Psoas muscle (tissue), 8 donors: Measurements from ENCODE around the gene CSF3R. TPM values are rescaled to one million over a fixed set of nuclear protein-coding genes. Genes with fewer than 3 reads are reported as not detected.

Source experiments
- ATAC-seq, 4 donors: fragments of 200-7000 bp; cut with Tn5 transposase; one replicate each; pipeline ENCODE4 v1.9.1; 2020; ENCODE audit warnings: moderate library complexity in 3 of 4, mild to moderate bottlenecking in 2 of 4
- DNase-seq, 2 donors: peaks; one replicate each; pipeline ENCODE4 v3.0.0-alpha.2; 2020
- H3K27ac ChIP-seq: fragments of 200-600 bp; one replicate; pipeline ENCODE4 v1.8.0; 2022
- H3K27me3 ChIP-seq, 3 donors: fragments of 200-600 bp in 1 of 3; one replicate each; pipeline versions ENCODE4 v1.6.1 to v1.8.0; 2013 to 2022; ENCODE audit warnings: low read length in 2 of 3, mild to moderate bottlenecking in 2 of 3, moderate library complexity in 1 of 3; ENCODE audit not compliant: insufficient read depth in 3 of 3
- H3K36me3 ChIP-seq, 2 donors: fragments of 200-600 bp in 1 of 2; one replicate each; pipeline versions ENCODE4 v1.6.1 to v1.8.0; 2013 to 2022; ENCODE audit warnings: low read depth in 1 of 2, mild to moderate bottlenecking in 1 of 2, moderate library complexity in 1 of 2; ENCODE audit not compliant: insufficient read depth in 1 of 2
- H3K4me1 ChIP-seq: fragments of 200-600 bp; one replicate; pipeline ENCODE4 v1.8.0; 2022
- H3K4me3 ChIP-seq: fragments of 200-600 bp; one replicate; pipeline ENCODE4 v1.8.0; 2022; ENCODE audit warnings: mild to moderate bottlenecking
- H3K9me3 ChIP-seq: fragments of 200-600 bp; one replicate; pipeline ENCODE4 v1.8.0; 2022
- WGBS, 3 donors: extraction: QIAGEN DNeasy Blood & Tissue Kit; methylation state at CpG; one replicate each; pipeline versions ENCODE4 v1.1.6 to v1.1.7; 2013; 5-methylcytosine and 5-hydroxymethylcytosine counted together
- intact Hi-C, 2 donors: fragments of 100-400 bp; cut with DNase I; formaldehyde crosslinking; loops; one replicate each; pipeline versions ENCODE4 v1.11.0 to v1.14.2; 2022
- polyA plus RNA-seq, 3 donors: library from polyadenylated mRNA; stranded (reverse); fragments of 200-250 nt; gene quantifications; one replicate each; pipeline ENCODE4 v1.2.3, GENCODE V29; 2013
- total RNA-seq, 4 donors: library from RNA; stranded (reverse); fragmentation: NEBNext Ultra II Directional in 2 of 4; extraction: Animal tissue kit (Norgen Biotek cat#: 25700) in 2 of 4; gene quantifications; one replicate each; pipeline versions ENCODE4 v1.2.1 to v1.2.4, GENCODE V29; 2021 to 2023
- TF ChIP-seq, protein P1 (sequence below): fragments of 200-600 bp; IDR thresholded peaks from one replicate; pipeline ENCODE4 v1.8.0; 2022; ENCODE audit warnings: antibody characterized with exemption
- donor health status: healthy with polysubstance abuse.
- donor health status: DM: no; HTN: no; CAD: no; lungs with moderate emphysema.
- donor health status: Bipolar disorder and iron deficiency.
- donor health status: healthy.
- donor health status: DM: yes; HTN: yes; CAD: no.
- donor health status: DM: no; HTN: no; CAD: no.
- donor health status: DM: no; HTN: no; CAD: no.
- donor health status: DM: yes; HTN: yes; CAD: no.

Gene CSF3R
- total and polyA plus RNA-seq, 7 donors = 0.52 to 6.5 (median 1.9) TPM

DNA sequence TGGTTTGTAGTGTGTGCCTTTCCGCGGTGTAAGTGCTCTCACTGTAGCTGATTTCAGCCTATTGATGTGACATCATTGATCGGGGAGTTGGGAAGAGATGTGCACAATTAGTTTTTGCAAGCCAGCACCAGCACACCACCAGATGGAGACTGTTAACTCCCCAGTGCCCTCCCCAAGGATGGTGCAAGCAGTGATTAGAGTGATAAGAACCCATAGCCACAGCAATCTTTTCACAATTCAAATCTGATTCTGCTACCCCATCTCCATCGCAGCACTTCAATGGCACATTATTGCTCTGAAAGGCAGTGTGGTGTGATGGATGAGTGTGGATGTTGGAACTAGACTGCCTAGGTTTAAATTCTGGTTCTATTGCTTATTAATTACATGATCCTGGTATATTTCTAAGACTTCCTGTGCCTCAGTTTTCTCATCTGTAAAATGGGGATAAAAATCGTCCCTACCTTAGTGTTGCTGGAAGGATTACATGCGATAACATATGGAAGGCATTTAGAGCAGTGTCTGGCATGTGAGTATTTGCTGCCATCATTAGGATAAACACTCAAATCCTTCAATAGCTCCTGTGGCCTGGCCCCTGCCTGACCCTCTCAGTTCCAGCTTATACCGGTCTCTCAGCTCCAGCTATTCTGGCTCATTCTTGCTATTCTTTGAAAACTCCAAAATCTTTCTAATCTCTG lies 6.7 kb downstream of the CSF3R start:
- ATAC-seq = no peak
- Histone ChIP-seq H3K36me3 (no peaks in the 10 kb centered on the region), H3K27ac (no peak overlapping the region), H3K4me1 (no peaks in the 10 kb centered on the region), H3K4me3 (no peak overlapping the region), H3K27me3 (peaks cover 0 to 1% (median 0%) of the 10 kb centered on the region in 3 donors), H3K9me3 (no peaks in the 10 kb centered on the region)
- TF ChIP-seq, protein P1, sequence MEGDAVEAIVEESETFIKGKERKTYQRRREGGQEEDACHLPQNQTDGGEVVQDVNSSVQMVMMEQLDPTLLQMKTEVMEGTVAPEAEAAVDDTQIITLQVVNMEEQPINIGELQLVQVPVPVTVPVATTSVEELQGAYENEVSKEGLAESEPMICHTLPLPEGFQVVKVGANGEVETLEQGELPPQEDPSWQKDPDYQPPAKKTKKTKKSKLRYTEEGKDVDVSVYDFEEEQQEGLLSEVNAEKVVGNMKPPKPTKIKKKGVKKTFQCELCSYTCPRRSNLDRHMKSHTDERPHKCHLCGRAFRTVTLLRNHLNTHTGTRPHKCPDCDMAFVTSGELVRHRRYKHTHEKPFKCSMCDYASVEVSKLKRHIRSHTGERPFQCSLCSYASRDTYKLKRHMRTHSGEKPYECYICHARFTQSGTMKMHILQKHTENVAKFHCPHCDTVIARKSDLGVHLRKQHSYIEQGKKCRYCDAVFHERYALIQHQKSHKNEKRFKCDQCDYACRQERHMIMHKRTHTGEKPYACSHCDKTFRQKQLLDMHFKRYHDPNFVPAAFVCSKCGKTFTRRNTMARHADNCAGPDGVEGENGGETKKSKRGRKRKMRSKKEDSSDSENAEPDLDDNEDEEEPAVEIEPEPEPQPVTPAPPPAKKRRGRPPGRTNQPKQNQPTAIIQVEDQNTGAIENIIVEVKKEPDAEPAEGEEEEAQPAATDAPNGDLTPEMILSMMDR = no peak
- 77 to 88% (median 84%) methylated on average over 7 of the region's 7 CpGs for WGBS, 3 donors
- intact Hi-C loops = no loop called here
- no peak for DNase-seq

DNA sequence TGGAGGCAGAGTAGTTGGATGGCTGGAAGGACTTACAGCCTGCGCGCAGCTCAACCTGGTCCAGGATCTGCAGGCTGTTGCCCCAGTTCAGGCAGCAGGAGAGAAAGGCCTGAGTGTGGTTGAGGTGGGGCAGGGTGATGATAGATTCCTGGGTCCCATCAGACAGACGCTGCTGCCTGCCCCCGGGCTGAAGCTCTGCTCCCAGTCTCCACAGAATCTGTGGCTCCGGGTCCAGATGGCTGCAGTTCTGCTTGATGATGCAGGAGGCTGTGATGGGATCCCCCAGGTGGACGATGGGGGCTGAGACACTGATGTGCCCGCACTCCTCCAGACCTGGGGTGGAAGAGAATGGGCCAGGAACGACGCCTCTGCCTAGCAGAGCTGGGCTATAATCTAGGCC lies 7.4 kb downstream of the CSF3R start:
- TF ChIP-seq, protein P1 = no peak
- no peaks in the 10 kb centered on the region for H3K4me1 ChIP-seq
- DNase-seq = no peak
- no peaks in the 10 kb centered on the region for H3K9me3 ChIP-seq
- H3K4me3 ChIP-seq = no peak overlapping the region
- intact Hi-C loops = no loop called here
- no peak for ATAC-seq
- no peak overlapping the region for H3K27ac ChIP-seq
- 68 to 71% (median 69%) methylated on average over 9 of the region's 9 CpGs for WGBS, 3 donors
- peaks cover 0 to 1% (median 0%) of the 10 kb centered on the region in 3 donors for H3K27me3 ChIP-seq
- no peaks in the 10 kb centered on the region for H3K36me3 ChIP-seq

DNA sequence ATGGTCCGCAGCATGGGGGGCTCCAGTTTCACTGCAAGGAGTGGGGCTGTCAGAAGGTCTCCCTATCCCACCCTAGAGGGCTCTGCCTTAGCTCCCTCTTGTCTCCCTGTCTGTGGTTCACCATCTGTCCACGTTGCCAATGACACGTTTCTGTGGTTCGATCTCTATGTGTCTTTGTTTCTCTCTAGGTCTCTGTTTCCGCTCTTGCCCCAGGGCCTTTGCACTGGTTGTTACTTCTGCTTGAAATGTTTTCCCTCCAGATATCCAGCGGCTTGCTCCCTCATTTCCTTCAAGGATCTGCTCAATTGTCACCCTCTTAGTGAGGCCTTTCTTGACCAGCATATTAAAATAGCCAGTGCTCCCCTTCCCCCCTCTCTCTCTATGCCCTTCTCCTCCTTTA lies 10.1 kb downstream of the CSF3R start:
- H3K9me3 ChIP-seq = no peaks in the 10 kb centered on the region
- 68 to 73% (median 71%) methylated on average over 6 of the region's 6 CpGs for WGBS, 3 donors
- TF ChIP-seq, protein P1 = no peak
- intact Hi-C loops = no loop called here
- ATAC-seq (peak in 1 of 4 donors; percentile 19), DNase-seq (no peak)
- no peak overlapping the region for H3K27ac ChIP-seq
- H3K4me3 ChIP-seq = no peak overlapping the region
- H3K27me3 ChIP-seq = no peaks in the 10 kb centered on the region
- no peaks in the 10 kb centered on the region for H3K36me3 ChIP-seq
- no peaks in the 10 kb centered on the region for H3K4me1 ChIP-seq

DNA sequence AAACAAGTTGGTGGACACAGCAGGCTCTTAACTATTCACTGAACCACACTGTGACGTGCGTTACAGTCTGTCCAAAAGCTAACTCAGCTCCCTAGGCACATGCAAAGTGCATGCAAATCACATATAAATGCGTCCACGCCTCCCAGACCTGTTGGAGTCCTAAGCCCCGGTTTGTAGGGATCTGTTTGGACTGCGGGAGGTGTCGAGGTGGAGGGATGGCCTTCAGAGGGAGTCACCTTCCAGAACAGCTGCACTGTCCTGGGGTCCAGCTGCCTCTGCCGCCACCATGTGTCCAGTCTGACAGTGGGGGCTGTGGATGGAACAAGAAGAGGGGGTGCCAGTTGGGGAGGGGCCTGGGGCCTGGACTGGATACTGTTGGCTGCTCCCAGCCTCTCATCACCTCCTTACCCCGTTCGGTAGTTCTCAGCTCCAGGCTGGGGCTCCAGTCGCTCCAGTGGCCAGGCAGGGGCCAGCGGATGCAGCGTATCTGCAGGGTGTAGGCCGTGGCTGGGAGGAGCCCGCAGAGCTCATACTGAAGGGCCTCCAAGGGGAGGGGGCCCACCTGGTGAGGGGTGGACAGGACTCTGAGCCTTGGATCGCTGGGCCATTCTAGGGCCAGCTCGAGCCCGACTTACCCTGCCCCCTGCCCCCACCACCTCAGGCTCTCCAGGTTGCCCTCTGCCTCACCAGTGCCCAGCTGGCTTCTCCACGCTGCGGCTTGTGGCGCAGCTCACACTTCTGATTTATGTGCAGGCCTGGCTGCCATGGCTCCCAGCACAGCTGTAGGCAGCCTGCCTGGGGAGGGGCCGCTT lies 10.7 kb downstream of the CSF3R start:
- 41 to 45% (median 44%) methylated on average over 22 of the region's 22 CpGs for WGBS, 3 donors
- Histone ChIP-seq H3K27ac (no peak overlapping the region), H3K27me3 (no peaks in the 10 kb centered on the region), H3K4me1 (no peaks in the 10 kb centered on the region), H3K36me3 (no peaks in the 10 kb centered on the region), H3K9me3 (no peaks in the 10 kb centered on the region), H3K4me3 (no peak overlapping the region)
- TF ChIP-seq, protein P1 = no peak
- DNase-seq = no peak
- no peak for ATAC-seq
- intact Hi-C loops = no loop called here
